Panc1 (cell line): ENCODE measurements around the gene STK32C. TPM values are rescaled to one million over a fixed set of nuclear protein-coding genes. Genes with fewer than 3 reads are reported as not detected.

Experiments used
- ATAC-seq: fragments of 200-7000 bp; cut with Tn5 transposase; 2 replicates; pipeline ENCODE4 v1.9.1; 2020; ENCODE audit warnings: mild to moderate bottlenecking, moderate library complexity
- BruUV-seq: library from RNA; stranded (reverse); fragments of 400-500 nt; replicated peaks from 2 replicates; lab custom pipeline; 2021; lab: Mats Ljungman, UMichigan
- CTCF ChIA-PET: fragments of 300-600 bp; sonication (Branson Sonifier 250); formaldehyde crosslinking; loops from one replicate; lab custom pipeline; 2022; ENCODE audit warnings: antibody characterized with exemption; lab: Charles Lee
- POLR2A ChIA-PET: fragments of 300-600 bp; sonication (Branson Sonifier 250); formaldehyde crosslinking; loops from one replicate; lab custom pipeline; 2022; ENCODE audit warnings: antibody characterized with exemption; lab: Charles Lee
- DNase-seq: peaks from one replicate; pipeline ENCODE4 v3.0.0-alpha.2; 2010; ENCODE audit warnings: low read depth, low spot score
- H3K27ac ChIP-seq: 2 replicates; pipeline ENCODE4 v1.5.1; 2011; ENCODE audit warnings: mild to moderate bottlenecking, low read length, inconsistent platforms
- H3K27me3 ChIP-seq: fragments of 200-500 bp; sonication (Bioruptor generic); 2 replicates; pipeline ENCODE4 v1.6.0; 2014; ENCODE audit warnings: low read length, inconsistent platforms; ENCODE audit not compliant: control insufficient read depth, insufficient read depth
- H3K36me3 ChIP-seq: fragments of 200-500 bp; sonication (Bioruptor generic); 2 replicates; pipeline ENCODE4 v1.5.1; 2014; ENCODE audit warnings: inconsistent platforms, mild to moderate bottlenecking, low read length, moderate library complexity; ENCODE audit not compliant: control insufficient read depth, insufficient read depth
- H3K4me1 ChIP-seq: 2 replicates; pipeline ENCODE4 v1.5.1; 2011; ENCODE audit warnings: inconsistent platforms, mild to moderate bottlenecking, low read length, moderate library complexity; ENCODE audit not compliant: control insufficient read depth, insufficient read depth
- H3K4me3 ChIP-seq, 2 experiments: 2 replicates each; pipeline ENCODE4 v1.5.1; 2011 to 2012; ENCODE audit warnings: low read depth in 2 of 2, low read length in 2 of 2, mild to moderate bottlenecking in 2 of 2, inconsistent platforms in 1 of 2, moderate library complexity in 1 of 2
- H3K9me3 ChIP-seq: fragments of 200-500 bp; sonication (Bioruptor generic); 2 replicates; pipeline ENCODE4 v1.5.1; 2014; ENCODE audit warnings: low read depth, mild to moderate bottlenecking, inconsistent platforms, low read length, moderate library complexity; ENCODE audit not compliant: control insufficient read depth, insufficient read depth
- CTCF ChIP-seq: fragments of 450-650 bp; IDR thresholded peaks from 2 replicates; pipeline ENCODE4 v1.5.1; 2017; ENCODE audit warnings: mild to moderate bottlenecking
- POLR2AphosphoS5 ChIP-seq: IDR thresholded peaks from 2 replicates; pipeline ENCODE4 v1.6.1; 2012; ENCODE audit warnings: mild to moderate bottlenecking, low read depth, low read length, moderate library complexity
- SIN3A ChIP-seq: IDR thresholded peaks from 2 replicates; pipeline ENCODE4 v1.6.1; 2012; ENCODE audit warnings: low read depth, mild to moderate bottlenecking, low read length, moderate library complexity, borderline replicate concordance; ENCODE audit not compliant: insufficient read depth
- TCF7L2 ChIP-seq: IDR thresholded peaks from 2 replicates; pipeline ENCODE4 v1.6.1; 2011; ENCODE audit warnings: mild to moderate bottlenecking, low read depth, low read length, inconsistent platforms
- in situ Hi-C: cut with HindIII; loops from 2 replicates; pipeline ENCODE4 v1.10.0; 2016; ENCODE audit warnings: low sequenced_read_pairs, low pct_unique_long_range_greater_than_20kb
- intact Hi-C: fragments of 100-400 bp; cut with micrococcal nuclease; formaldehyde crosslinking; loops from one replicate; pipeline ENCODE4 v1.10.0; 2022; ENCODE audit not compliant: unreplicated experiment
- total RNA-seq: library from RNA; stranded (reverse); gene quantifications from one replicate; pipeline ENCODE4 v1.2.1, GENCODE V29; 2021; ENCODE audit not compliant: unreplicated experiment
- TF ChIP-seq, protein P1 (sequence below), 2 experiments: IDR thresholded peaks; 2 replicates each; pipeline ENCODE4 v1.6.1; 2011 to 2012; ENCODE audit warnings: low read depth in 2 of 2, control low read depth in 1 of 2, low read length in 1 of 2, mild to moderate bottlenecking in 1 of 2, moderate library complexity in 1 of 2; ENCODE audit not compliant: insufficient read depth in 1 of 2

The STK32C gene
- total RNA-seq, 1 experiment from 2014 or later, result 53.7 TPM

DNA sequence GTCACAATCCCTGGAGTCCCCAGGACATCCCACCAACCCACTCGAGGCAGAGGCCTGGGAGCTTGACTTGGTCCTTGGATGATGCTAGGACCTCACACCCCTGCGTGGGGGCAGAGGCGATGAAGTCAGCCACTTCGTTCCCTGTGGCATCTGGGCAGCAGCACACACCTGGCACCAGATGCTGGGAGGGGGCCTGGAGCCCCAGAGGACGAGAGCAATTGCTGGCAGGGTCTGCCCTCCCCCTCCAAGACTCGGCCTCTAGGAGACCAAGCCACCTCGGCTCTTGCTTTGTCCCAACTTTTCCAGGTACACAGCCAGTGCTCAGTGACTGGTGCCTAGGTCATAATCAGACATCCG, 81.9 kb downstream of the STK32C start:
- ChIA-PET POLR2A (no interaction called here), CTCF (interaction anchor here (0.6 kb wide), 1 partner anchor 269 kb away, joined by 4 read pairs; no protein-coding TSS in a partner anchor)
- DNase-seq (no peak), ATAC-seq (no peak)
- no peak overlapping the region for H3K4me3 ChIP-seq
- TF ChIP-seq TCF7L2, result no peak
- TF ChIP-seq CTCF, result no peak
- TF ChIP-seq SIN3A, result no peak
- TF ChIP-seq POLR2AphosphoS5, result no peak
- TF ChIP-seq, protein P1, sequence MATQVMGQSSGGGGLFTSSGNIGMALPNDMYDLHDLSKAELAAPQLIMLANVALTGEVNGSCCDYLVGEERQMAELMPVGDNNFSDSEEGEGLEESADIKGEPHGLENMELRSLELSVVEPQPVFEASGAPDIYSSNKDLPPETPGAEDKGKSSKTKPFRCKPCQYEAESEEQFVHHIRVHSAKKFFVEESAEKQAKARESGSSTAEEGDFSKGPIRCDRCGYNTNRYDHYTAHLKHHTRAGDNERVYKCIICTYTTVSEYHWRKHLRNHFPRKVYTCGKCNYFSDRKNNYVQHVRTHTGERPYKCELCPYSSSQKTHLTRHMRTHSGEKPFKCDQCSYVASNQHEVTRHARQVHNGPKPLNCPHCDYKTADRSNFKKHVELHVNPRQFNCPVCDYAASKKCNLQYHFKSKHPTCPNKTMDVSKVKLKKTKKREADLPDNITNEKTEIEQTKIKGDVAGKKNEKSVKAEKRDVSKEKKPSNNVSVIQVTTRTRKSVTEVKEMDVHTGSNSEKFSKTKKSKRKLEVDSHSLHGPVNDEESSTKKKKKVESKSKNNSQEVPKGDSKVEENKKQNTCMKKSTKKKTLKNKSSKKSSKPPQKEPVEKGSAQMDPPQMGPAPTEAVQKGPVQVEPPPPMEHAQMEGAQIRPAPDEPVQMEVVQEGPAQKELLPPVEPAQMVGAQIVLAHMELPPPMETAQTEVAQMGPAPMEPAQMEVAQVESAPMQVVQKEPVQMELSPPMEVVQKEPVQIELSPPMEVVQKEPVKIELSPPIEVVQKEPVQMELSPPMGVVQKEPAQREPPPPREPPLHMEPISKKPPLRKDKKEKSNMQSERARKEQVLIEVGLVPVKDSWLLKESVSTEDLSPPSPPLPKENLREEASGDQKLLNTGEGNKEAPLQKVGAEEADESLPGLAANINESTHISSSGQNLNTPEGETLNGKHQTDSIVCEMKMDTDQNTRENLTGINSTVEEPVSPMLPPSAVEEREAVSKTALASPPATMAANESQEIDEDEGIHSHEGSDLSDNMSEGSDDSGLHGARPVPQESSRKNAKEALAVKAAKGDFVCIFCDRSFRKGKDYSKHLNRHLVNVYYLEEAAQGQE (IDR thresholded peaks at IDR 0.05; ENCODE audit: insufficient read depth in 1 of 2, low read depth in 2 of 2, low read length in 1 of 2), result no peak
- no peak overlapping the region for H3K27ac ChIP-seq
- in situ Hi-C loops (no loop called here), intact Hi-C loops (no loop called here)
- no peaks in the 10 kb centered on the region for H3K9me3 ChIP-seq
- peaks cover 8% of the 10 kb centered on the region for H3K4me1 ChIP-seq
- H3K27me3 ChIP-seq, result no peaks in the 10 kb centered on the region
- no peaks in the 10 kb centered on the region for H3K36me3 ChIP-seq
- BruUV-seq, result no TSS peak

- ATAC-seq, result no peak
- TF ChIP-seq POLR2AphosphoS5 (no peak), TCF7L2 (no peak), CTCF (no peak), SIN3A (no peak)
- TF ChIP-seq, protein P1 (IDR thresholded peaks at IDR 0.05; ENCODE audit: insufficient read depth in 1 of 2, low read depth in 2 of 2, low read length in 1 of 2), result no peak
- Histone ChIP-seq H3K36me3 (no peaks in the 10 kb centered on the region), H3K4me1 (peaks cover 8% of the 10 kb centered on the region), H3K4me3 (no peak overlapping the region), H3K9me3 (no peaks in the 10 kb centered on the region), H3K27ac (no peak overlapping the region), H3K27me3 (no peaks in the 10 kb centered on the region)
- BruUV-seq, result no TSS peak
- ChIA-PET POLR2A (no interaction called here), CTCF (no interaction called here)
- no peak for DNase-seq
- intact Hi-C loops (no loop called here), in situ Hi-C loops (no loop called here)
Observed at GRCh38 chr10:132225073-132225848, 82.5 kb downstream of the STK32C start.
